Stimulated activated CD4-positive, alpha-beta T cell treated with anti-CD3 and anti-CD28 coated beads, Interleukin-2, amount 100 ng/mL, for 4 hours (primary cell): ENCODE results near the gene SIK3.
"Not testable (repeated sequence)": the region's sequence is repeated elsewhere in the genome, so short reads cannot be mapped to it uniquely, and the experiment has no call there.

Experiments used
- DNase-seq: peaks from one replicate; pipeline ENCODE4 v3.0.0-alpha.2; 2020; ENCODE audit warnings: low read depth

The SIK3 gene

GRCh38 chr11:116837231-116838091 lies 260.8 kb downstream of the SIK3 start, which contains the start of gene APOA1:
Gene APOA1, minus strand, starts transcription at chr11:116837622. Its CDS starts 235 bp downstream, at chr11:116837387.
- no peak for DNase-seq

- no peak for DNase-seq
Measured at GRCh38 chr11:116836632-116836991, 261.6 kb downstream of the SIK3 start.

DNA sequence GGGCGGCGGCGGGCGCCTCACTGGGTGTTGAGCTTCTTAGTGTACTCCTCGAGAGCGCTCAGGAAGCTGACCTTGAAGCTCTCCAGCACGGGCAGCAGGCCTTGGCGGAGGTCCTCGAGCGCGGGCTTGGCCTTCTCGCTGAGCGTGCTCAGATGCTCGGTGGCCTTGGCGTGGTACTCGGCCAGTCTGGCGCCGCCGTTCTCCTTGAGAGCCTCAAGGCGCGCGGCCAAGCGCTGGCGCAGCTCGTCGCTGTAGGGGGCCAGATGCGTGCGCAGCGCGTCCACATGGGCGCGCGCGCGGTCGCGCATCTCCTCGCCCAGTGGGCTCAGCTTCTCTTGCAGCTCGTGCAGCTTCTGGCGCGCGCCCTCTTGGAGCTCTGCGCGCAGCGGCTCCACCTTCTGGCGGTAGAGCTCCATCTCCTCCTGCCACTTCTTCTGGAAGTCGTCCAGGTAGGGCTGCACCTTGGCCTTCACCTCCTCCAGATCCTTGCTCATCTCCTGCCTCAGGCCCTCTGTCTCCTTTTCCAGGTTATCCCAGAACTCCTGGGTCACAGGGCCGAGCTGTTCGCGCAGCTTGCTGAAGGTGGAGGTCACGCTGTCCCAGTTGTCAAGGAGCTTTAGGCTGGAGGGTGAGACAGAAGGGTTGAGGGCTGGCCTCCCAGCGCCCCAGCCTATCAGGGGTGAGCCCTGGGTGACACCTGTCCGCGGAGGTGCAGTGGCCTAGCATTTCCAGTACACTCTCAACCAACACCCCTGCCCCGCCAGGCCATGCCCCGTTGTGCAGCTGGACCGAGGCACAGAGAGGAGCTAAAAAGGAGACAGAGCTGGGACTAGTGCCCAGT lies 262.2 kb downstream of the SIK3 start:
- peak; percentile 68 for DNase-seq

GRCh38 chr11:116835042-116835772 lies 263.0 kb downstream of the SIK3 start:
- no peak for DNase-seq

- not testable (repeated sequence) for DNase-seq
Measured at GRCh38 chr11:116834535-116835041, 263.6 kb downstream of the SIK3 start.

DNA sequence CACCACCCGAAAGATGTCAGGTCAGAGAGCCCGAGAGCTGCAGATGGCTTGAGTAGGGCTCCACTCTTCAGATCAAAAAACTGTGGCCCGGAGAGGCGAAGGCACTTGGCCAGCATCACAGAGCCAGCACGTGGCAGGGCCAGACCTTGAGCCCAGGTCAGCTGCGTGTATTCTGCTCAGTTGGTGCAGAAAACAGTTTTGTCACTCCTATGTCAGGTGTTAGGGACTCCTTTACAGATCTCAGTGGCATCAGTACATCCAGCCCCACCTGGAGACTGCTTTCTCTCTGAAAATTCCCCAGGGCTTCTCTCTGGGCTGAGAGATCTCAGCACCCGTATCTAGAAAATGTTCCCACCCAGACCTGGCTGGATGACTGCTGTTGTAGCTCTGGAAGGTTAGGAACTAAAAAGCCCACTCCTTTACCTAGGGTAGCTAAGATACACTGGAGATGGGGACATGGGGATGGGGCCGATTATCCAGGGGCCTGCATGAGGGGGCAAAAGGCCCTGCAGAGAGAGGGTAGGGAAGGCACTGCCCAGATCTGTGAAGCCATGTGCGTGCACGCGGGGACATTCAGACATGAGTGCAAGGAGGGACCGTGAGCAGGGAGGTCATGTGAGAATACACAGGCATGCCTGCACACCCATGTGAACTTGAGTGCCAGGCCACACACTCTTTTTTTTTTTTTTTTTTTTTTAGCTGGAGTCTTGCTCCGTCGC lies 264.3 kb downstream of the SIK3 start:
- DNase-seq = no peak

GRCh38 chr11:116833491-116833815 lies 264.8 kb downstream of the SIK3 start:
- DNase-seq = no peak

DNA sequence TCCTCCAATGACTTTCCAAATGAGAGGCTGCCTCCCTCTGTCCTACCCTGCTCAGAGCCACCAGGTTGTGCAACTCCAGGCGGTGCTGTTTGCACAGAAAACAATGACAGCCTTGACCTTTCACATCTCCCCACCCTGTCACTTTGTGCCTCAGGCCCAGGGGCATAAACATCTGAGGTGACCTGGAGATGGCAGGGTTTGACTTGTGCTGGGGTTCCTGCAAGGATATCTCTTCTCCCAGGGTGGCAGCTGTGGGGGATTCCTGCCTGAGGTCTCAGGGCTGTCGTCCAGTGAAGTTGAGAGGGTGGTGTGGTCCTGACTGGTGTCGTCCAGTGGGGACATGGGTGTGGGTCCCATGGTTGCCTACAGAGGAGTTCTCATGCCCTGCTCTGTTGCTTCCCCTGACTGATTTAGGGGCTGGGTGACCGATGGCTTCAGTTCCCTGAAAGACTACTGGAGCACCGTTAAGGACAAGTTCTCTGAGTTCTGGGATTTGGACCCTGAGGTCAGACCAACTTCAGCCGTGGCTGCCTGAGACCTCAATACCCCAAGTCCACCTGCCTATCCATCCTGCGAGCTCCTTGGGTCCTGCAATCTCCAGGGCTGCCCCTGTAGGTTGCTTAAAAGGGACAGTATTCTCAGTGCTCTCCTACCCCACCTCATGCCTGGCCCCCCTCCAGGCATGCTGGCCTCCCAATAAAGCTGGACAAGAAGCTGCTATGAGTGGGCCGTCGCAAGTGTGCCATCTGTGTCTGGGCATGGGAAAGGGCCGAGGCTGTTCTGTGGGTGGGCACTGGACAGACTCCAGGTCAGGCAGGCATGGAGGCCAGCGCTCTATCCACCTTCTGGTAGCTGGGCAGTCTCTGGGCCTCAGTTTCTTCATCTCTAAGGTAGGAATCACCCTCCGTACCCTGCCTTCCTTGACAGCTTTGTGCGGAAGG lies 265.6 kb downstream of the SIK3 start:
- DNase-seq = no peak

GRCh38 chr11:116831790-116832349 lies 266.4 kb downstream of the SIK3 start:
- no peak for DNase-seq

DNA sequence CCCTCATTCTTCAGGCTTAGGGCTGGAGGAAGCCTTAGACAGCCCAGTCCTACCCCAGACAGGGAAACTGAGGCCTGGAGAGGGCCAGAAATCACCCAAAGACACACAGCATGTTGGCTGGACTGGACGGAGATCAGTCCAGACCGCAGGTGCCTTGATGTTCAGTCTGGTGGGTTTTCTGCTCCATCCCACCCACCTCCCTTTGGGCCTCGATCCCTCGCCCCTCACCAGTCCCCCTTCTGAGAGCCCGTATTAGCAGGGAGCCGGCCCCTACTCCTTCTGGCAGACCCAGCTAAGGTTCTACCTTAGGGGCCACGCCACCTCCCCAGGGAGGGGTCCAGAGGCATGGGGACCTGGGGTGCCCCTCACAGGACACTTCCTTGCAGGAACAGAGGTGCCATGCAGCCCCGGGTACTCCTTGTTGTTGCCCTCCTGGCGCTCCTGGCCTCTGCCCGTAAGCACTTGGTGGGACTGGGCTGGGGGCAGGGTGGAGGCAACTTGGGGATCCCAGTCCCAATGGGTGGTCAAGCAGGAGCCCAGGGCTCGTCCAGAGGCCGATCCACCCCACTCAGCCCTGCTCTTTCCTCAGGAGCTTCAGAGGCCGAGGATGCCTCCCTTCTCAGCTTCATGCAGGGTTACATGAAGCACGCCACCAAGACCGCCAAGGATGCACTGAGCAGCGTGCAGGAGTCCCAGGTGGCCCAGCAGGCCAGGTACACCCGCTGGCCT lies 267.9 kb downstream of the SIK3 start:
- DNase-seq = no peak

- DNase-seq = no peak
Measured at GRCh38 chr11:116829525-116830183, 268.6 kb downstream of the SIK3 start, which contains the start of gene APOC3. Gene APOC3, plus strand, starts transcription at chr11:116829907. Its CDS starts 676 bp downstream, at chr11:116830583.

- no peak for DNase-seq
Measured at GRCh38 chr11:116828632-116829524, 269.4 kb downstream of the SIK3 start.

DNA sequence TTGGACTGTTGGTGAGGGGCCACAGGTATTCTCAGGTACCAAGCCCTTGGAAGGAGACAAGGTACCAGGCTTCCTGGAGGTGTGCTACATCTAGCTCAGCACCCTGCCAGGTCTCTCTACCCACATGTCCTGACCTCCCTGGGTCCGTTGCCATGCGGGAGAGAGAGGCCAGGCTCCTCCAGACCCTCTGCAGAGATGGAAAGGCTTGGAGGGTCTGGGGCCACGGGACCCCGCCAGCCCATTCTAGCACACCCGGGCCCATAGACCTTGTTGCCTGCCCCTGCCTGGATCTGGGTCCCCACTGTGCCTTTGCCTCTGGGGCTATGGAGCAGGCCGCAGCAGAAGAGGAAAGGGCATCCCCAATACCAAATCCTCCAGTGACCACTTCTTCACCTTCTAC lies 270.8 kb downstream of the SIK3 start:
- DNase-seq = no peak

DNA sequence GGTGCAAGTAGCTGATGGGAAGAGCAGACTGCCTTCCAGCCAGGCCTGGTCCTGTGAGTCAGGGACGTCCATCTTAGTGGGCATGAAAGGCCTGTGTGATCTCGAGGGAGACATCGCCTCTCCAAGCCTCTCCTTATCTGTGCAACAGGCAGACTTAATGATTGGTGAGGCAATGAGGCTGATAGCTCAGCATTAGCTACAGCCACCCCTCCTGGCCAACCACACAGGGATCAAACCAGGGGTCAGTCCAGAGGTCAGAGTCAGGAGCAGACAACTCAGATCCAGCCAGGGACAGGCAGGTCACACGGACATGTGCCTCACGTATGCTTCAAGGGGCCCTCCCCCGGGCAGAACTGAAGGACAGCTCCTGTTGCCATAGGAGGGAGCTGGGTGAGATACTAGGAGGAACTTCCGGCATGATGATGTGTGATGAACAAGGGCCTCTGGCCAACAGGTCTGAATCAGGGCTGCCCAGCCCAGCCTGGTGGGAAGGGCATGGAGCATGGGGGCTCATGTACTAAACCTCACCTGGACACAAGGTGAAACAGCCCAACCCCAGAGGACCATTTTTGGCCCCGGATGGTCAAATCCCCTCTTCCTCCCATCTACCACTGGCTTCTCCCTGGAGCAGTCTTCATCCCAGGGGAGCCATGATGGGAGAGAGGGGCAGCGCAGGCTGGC lies 271.3 kb downstream of the SIK3 start:
- no peak for DNase-seq

DNA sequence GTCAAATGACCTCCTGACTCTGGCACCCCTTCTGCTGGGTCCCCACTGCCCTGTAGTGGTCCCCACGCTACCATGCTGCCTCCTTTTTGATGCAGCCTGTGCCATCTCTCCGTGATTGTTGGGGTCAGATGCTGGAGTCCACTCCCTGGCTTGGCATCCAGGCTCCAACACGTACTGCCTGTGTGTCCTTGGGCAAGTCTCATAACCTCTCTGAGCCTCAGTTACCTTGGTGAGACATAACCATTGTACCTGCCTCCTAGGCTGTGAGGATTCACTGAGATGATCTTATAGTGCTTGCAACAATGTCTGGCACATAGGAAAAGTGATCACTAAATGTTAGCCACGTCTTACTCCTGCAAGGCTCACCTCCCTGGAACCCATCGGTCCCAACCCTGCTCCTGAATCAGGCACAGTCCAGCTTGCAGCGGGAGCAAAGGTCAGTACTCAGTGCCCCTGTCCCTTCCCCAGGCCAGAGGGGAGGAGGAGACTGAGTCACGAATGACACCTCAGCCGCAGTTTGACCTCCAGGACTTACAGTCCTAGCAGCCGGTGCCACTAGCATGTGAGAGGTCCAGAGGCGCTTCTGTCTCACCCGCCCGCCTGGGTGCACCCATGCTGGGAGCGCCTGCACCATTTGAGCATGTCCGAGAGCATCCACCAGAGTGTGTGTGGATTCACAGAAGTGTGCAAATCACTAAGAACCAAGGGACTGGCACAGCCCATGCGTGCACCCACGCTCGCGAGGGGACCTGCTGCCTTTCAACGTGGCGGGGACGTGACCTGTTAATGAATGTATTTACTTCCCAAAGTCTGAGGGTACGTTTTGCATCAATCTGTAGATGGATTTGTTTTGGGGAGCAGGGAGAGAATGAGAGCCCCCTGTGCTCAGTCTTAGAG lies 272.1 kb downstream of the SIK3 start:
- no peak for DNase-seq

- DNase-seq = no peak
Measured at GRCh38 chr11:116825434-116825833, 272.8 kb downstream of the SIK3 start.
